WTC11 (cell line): ENCODE measurements around the gene COL19A1.

ENCODE experiments used
- ATF2 ChIP-seq: sonication (generic); formaldehyde crosslinking; IDR thresholded peaks from 2 replicates; pipeline ENCODE4 v1.8.1; 2022; ENCODE audit warnings: low read depth, missing genetic modification reagents, borderline replicate concordance
- CTCF ChIP-seq: fragments of 200-600 bp; IDR thresholded peaks from 2 replicates; pipeline ENCODE4 v1.8.0; 2022; ENCODE audit warnings: antibody characterized with exemption
- FOXJ3 ChIP-seq: sonication (generic); formaldehyde crosslinking; IDR thresholded peaks from 2 replicates; pipeline ENCODE4 v1.9.0; 2021; ENCODE audit warnings: missing genetic modification reagents, mild to moderate bottlenecking, borderline replicate concordance
- JUN ChIP-seq: sonication (generic); formaldehyde crosslinking; IDR thresholded peaks from 2 replicates; pipeline ENCODE4 v1.8.0; 2023; ENCODE audit warnings: mild to moderate bottlenecking, missing genetic modification reagents
- SMAD3 ChIP-seq: sonication (generic); formaldehyde crosslinking; IDR thresholded peaks from 2 replicates; pipeline ENCODE4 v1.8.0; 2022; ENCODE audit warnings: missing genetic modification reagents, mild to moderate bottlenecking, borderline replicate concordance
- TEAD4 ChIP-seq: sonication (generic); formaldehyde crosslinking; IDR thresholded peaks from 2 replicates; pipeline ENCODE4 v1.8.0; 2022; ENCODE audit warnings: mild to moderate bottlenecking, missing genetic modification reagents

GRCh38 chr6:69868961-69869360 is 2.6 kb downstream of the COL19A1 start:
- no peak for TF ChIP-seq FOXJ3
- no peak for TF ChIP-seq ATF2
- no peak for TF ChIP-seq CTCF
- no peak for TF ChIP-seq TEAD4
- no peak for TF ChIP-seq JUN (CRISPR knock-in tag)
- no peak for TF ChIP-seq SMAD3
